Activated CD4-positive, alpha-beta memory T cell treated with anti-CD3 and anti-CD28 coated beads, Interleukin-2, amount 10 ng/mL, durations not matched to agents 7 days and 5 days (primary cell): ENCODE data around the gene PCSK4. TPM values are rescaled to one million over a fixed set of nuclear protein-coding genes. Genes with fewer than 3 reads are reported as not detected.
"Not testable (repeated sequence)": the region's sequence is repeated elsewhere in the genome, so short reads cannot be mapped to it uniquely, and the experiment has no call there.

ENCODE experiments used
- CTCF ChIA-PET: fragments of 350-600 bp; sonication (Branson Sonifier 250); formaldehyde crosslinking; loops from one replicate; lab custom pipeline; 2021; ENCODE audit warnings: antibody characterized with exemption, inconsistent platforms; lab: Charles Lee
- POLR2A ChIA-PET: fragments of 350-600 bp; sonication (Branson Sonifier 250); formaldehyde crosslinking; loops from one replicate; lab custom pipeline; 2021; ENCODE audit warnings: antibody characterized with exemption; lab: Charles Lee
- DNase-seq: peaks from one replicate; pipeline ENCODE4 v3.0.0-alpha.2; 2020
- H3K27ac Mint-ChIP-seq: one replicate; pipeline ENCODE4 v1.8.0; 2021; ENCODE audit warnings: mild to moderate bottlenecking, mixed read lengths
- H3K27me3 Mint-ChIP-seq: one replicate; pipeline ENCODE4 v1.8.0; 2021; ENCODE audit warnings: mixed read lengths
- H3K36me3 Mint-ChIP-seq: one replicate; pipeline ENCODE4 v1.8.0; 2021; ENCODE audit warnings: low read depth, mixed read lengths
- H3K4me1 Mint-ChIP-seq: one replicate; pipeline ENCODE4 v1.8.0; 2021; ENCODE audit warnings: mixed read lengths
- H3K4me3 Mint-ChIP-seq: one replicate; pipeline ENCODE4 v1.8.0; 2021; ENCODE audit warnings: mild to moderate bottlenecking, mixed read lengths
- H3K9me3 Mint-ChIP-seq: one replicate; pipeline ENCODE4 v1.8.0; 2021; ENCODE audit warnings: mixed read lengths
- total RNA-seq, 2 experiments: library from RNA; stranded (reverse); gene quantifications; one replicate each; pipeline ENCODE4 v1.2.3, GENCODE V29; 2021

Gene PCSK4
- total RNA-seq, 2 experiments from 2014 or later: 2.5 to 3.6 TPM

- peaks cover 15% of the 10 kb centered on the region for H3K4me1 Mint-ChIP-seq
- peaks cover 27% of the 10 kb centered on the region for H3K27me3 Mint-ChIP-seq
- H3K36me3 Mint-ChIP-seq: no peaks in the 10 kb centered on the region
- POLR2A ChIA-PET: no interaction called here
- no peaks in the 10 kb centered on the region for H3K9me3 Mint-ChIP-seq
- CTCF ChIA-PET: no interaction called here
- no peak for DNase-seq
- no peak overlapping the region for H3K27ac Mint-ChIP-seq
- H3K4me3 Mint-ChIP-seq: no peak overlapping the region
Measured at GRCh38 chr19:1507192-1507660, 17.1 kb upstream of the PCSK4 start.

- POLR2A ChIA-PET: no interaction called here
- Mint-ChIP-seq H3K4me1 (peaks cover 14% of the 10 kb centered on the region), H3K9me3 (no peaks in the 10 kb centered on the region), H3K4me3 (no peak overlapping the region), H3K27me3 (peaks cover 26% of the 10 kb centered on the region), H3K36me3 (no peaks in the 10 kb centered on the region), H3K27ac (no peak overlapping the region)
- DNase-seq: no peak
- CTCF ChIA-PET: no interaction called here
Measured at GRCh38 chr19:1505991-1506881, 16.1 kb upstream of the PCSK4 start.

GRCh38 chr19:1505012-1505411, 14.9 kb upstream of the PCSK4 start:
- H3K4me1 Mint-ChIP-seq: peaks cover 12% of the 10 kb centered on the region
- H3K9me3 Mint-ChIP-seq: no peaks in the 10 kb centered on the region
- no peak overlapping the region for H3K4me3 Mint-ChIP-seq
- H3K27ac Mint-ChIP-seq: no peak overlapping the region
- H3K27me3 Mint-ChIP-seq: peaks cover 20% of the 10 kb centered on the region
- CTCF ChIA-PET: no interaction called here
- POLR2A ChIA-PET: no interaction called here
- no peak for DNase-seq
- no peaks in the 10 kb centered on the region for H3K36me3 Mint-ChIP-seq

GRCh38 chr19:1503925-1504773, 14.0 kb upstream of the PCSK4 start:
- Mint-ChIP-seq H3K36me3 (no peaks in the 10 kb centered on the region), H3K27me3 (peaks cover 16% of the 10 kb centered on the region), H3K9me3 (no peaks in the 10 kb centered on the region), H3K27ac (no peak overlapping the region), H3K4me1 (peaks cover 10% of the 10 kb centered on the region), H3K4me3 (no peak overlapping the region)
- no peak for DNase-seq
- ChIA-PET CTCF (no interaction called here), POLR2A (no interaction called here)

- no peaks in the 10 kb centered on the region for H3K9me3 Mint-ChIP-seq
- H3K27me3 Mint-ChIP-seq: peaks cover 14% of the 10 kb centered on the region
- no peak overlapping the region for H3K4me3 Mint-ChIP-seq
- no peaks in the 10 kb centered on the region for H3K36me3 Mint-ChIP-seq
- no peak overlapping the region for H3K27ac Mint-ChIP-seq
- ChIA-PET CTCF (interaction anchor here (0.6 to 1.2 kb wide), 3 partner anchors 9 to 43 kb away, joined by 3 read pairs; partner anchors contain the start of gene REEP6), POLR2A (no interaction called here)
- H3K4me1 Mint-ChIP-seq: peaks cover 10% of the 10 kb centered on the region
- peak; percentile 72 for DNase-seq
Measured at GRCh38 chr19:1503089-1503924, 13.2 kb upstream of the PCSK4 start.

GRCh38 chr19:1502433-1503088, 12.4 kb upstream of the PCSK4 start:
- no peak overlapping the region for H3K27ac Mint-ChIP-seq
- no peak for DNase-seq
- H3K36me3 Mint-ChIP-seq: no peaks in the 10 kb centered on the region
- H3K4me1 Mint-ChIP-seq: peaks cover 6% of the 10 kb centered on the region
- POLR2A ChIA-PET: no interaction called here
- H3K27me3 Mint-ChIP-seq: peaks cover 14% of the 10 kb centered on the region
- CTCF ChIA-PET: interaction anchor here (0.6 to 1.2 kb wide), 3 partner anchors 8 to 44 kb away, joined by 3 read pairs; partner anchors contain the start of gene REEP6
- H3K4me3 Mint-ChIP-seq: no peak overlapping the region
- no peaks in the 10 kb centered on the region for H3K9me3 Mint-ChIP-seq

- POLR2A ChIA-PET: no interaction called here
- Mint-ChIP-seq H3K36me3 (no peaks in the 10 kb centered on the region), H3K27me3 (peaks cover 14% of the 10 kb centered on the region), H3K4me3 (no peak overlapping the region), H3K4me1 (peaks cover 5% of the 10 kb centered on the region), H3K9me3 (no peaks in the 10 kb centered on the region), H3K27ac (no peak overlapping the region)
- no peak for DNase-seq
- CTCF ChIA-PET: no interaction called here
Measured at GRCh38 chr19:1501200-1501595, 11.0 kb upstream of the PCSK4 start.

GRCh38 chr19:1499231-1499630, 9.1 kb upstream of the PCSK4 start:
- DNase-seq, POLR2A ChIA-PET, H3K27me3 Mint-ChIP-seq, H3K27ac Mint-ChIP-seq, CTCF ChIA-PET, H3K4me1 Mint-ChIP-seq, H3K9me3 Mint-ChIP-seq, H3K36me3 Mint-ChIP-seq, H3K4me3 Mint-ChIP-seq: not testable (repeated sequence)

GRCh38 chr19:1497578-1498235, 7.6 kb upstream of the PCSK4 start:
- H3K27me3 Mint-ChIP-seq: peaks cover 4% of the 10 kb centered on the region
- peaks cover 2% of the 10 kb centered on the region for H3K4me1 Mint-ChIP-seq
- no peaks in the 10 kb centered on the region for H3K36me3 Mint-ChIP-seq
- no peak for DNase-seq
- no peak overlapping the region for H3K4me3 Mint-ChIP-seq
- no peaks in the 10 kb centered on the region for H3K9me3 Mint-ChIP-seq
- CTCF ChIA-PET: no interaction called here
- POLR2A ChIA-PET: no interaction called here
- H3K27ac Mint-ChIP-seq: no peak overlapping the region

GRCh38 chr19:1496714-1497577, 6.8 kb upstream of the PCSK4 start:
- peaks cover 1% of the 10 kb centered on the region for H3K4me1 Mint-ChIP-seq
- no peak overlapping the region for H3K4me3 Mint-ChIP-seq
- H3K9me3 Mint-ChIP-seq: no peaks in the 10 kb centered on the region
- CTCF ChIA-PET: no interaction called here
- H3K27ac Mint-ChIP-seq: no peak overlapping the region
- no peak for DNase-seq
- peaks cover 7% of the 10 kb centered on the region for H3K27me3 Mint-ChIP-seq
- no peaks in the 10 kb centered on the region for H3K36me3 Mint-ChIP-seq
- POLR2A ChIA-PET: no interaction called here
